Coronary artery (tissue), 2 donors: ENCODE data around the gene SERP2.

Source experiments
- DNase-seq: peaks from one replicate; pipeline ENCODE4 v3.0.0-alpha.2; 2017; ENCODE audit warnings: low spot score
- H3K27ac ChIP-seq, 2 donors: fragments of 200-600 bp; sonication (generic); one replicate each; pipeline ENCODE4 v1.5.1; 2016 to 2019
- H3K4me3 ChIP-seq: fragments of 200-600 bp; sonication (generic); 2 replicates; pipeline ENCODE4 v1.5.1; 2016; ENCODE audit warnings: mild to moderate bottlenecking, moderate library complexity
- CTCF ChIP-seq: fragments of 200-600 bp; sonication (generic); IDR thresholded peaks from one replicate; pipeline ENCODE4 v1.5.1; 2019; ENCODE audit warnings: antibody characterized with exemption

The SERP2 gene

GRCh38 chr13:44401577-44401976 lies 28.0 kb downstream of the SERP2 start:
- no peak for TF ChIP-seq CTCF
- H3K4me3 ChIP-seq = no peak overlapping the region
- H3K27ac ChIP-seq = no peak overlapping the region
- no peak for DNase-seq

DNA sequence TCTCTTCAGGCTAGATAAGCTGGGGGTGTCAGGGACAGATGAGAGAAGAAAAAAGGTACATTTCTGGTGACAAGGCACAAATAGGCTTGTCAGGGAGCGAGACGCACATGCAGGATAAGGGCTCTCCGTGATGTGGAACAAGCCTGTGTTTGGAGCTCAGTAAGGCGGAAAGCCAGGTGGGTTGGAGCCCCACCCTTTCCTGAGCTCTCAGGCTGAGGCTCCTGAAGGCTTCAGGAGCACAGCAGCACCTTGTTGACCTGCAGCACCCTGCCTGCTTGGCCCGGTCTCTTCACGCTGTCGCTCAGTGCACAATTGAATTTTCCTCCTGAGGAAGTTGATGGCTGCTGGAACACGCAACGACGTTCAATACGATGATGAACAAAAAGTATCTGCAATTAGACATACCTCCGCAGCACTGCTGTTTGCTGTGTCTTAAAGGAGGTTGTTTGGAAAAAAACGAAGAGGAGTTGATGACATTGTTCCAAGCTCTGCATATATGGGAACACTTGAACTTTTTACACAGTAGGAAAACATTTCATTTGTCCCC lies 29.3 kb downstream of the SERP2 start:
- DNase-seq = no peak
- no peak overlapping the region for H3K27ac ChIP-seq
- no peak for TF ChIP-seq CTCF
- no peak overlapping the region for H3K4me3 ChIP-seq

DNA sequence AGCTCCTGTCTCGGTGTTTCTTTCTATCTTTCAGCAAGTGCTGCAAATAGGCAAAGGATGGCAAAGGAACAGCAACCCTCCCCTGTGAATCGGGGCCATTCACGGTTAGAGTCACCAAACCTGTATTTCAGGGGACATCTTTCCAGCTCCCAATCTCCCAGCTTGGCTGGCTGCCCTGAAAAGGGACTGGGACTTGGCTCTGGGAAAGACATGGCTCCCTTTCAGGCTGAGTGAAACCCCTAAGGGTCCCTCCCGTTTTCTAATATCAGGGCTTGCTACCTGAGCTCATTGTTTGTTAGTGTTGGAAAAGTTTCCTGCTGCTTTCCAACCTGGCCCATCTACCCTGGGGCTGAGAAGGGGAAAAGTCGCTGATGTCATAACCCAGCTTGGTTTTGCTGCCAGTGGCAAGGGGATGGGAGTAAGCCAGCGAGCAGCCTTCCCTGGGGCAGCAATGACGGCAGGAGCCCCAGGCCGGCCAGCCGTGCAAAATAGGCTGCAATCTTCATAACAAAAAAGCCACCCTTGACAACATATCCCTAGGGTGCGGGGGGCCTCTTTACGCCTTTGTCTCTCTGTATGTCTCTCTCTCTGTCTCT lies 29.9 kb downstream of the SERP2 start:
- H3K4me3 ChIP-seq = no peak overlapping the region
- H3K27ac ChIP-seq = no peak overlapping the region
- no peak for DNase-seq
- TF ChIP-seq CTCF = no peak

- no peak overlapping the region for H3K4me3 ChIP-seq
- no peak overlapping the region for H3K27ac ChIP-seq
- no peak for TF ChIP-seq CTCF
- no peak for DNase-seq
Measured at GRCh38 chr13:44404261-44405132, 30.9 kb downstream of the SERP2 start.

DNA sequence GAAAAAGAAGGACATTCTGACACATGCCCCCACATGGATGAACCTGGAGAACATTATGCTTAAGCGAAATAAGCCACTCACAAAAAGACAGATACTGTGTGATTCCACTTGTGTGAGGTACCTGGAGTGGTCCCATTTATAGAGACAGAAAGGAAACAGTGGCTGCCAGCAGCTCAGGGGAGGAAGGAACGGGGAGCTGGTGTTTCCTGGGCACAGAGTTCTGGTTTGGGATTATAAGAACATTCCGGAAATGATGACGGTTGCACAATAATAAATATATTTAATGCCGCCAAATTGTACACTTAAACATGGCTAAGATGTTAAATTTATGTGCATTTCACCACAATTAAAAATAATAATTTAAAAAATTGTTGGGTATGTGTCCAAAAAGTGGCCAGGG lies 33.0 kb downstream of the SERP2 start:
- no peak for DNase-seq
- no peak for TF ChIP-seq CTCF
- Histone ChIP-seq H3K27ac (no peak overlapping the region), H3K4me3 (no peak overlapping the region)

DNA sequence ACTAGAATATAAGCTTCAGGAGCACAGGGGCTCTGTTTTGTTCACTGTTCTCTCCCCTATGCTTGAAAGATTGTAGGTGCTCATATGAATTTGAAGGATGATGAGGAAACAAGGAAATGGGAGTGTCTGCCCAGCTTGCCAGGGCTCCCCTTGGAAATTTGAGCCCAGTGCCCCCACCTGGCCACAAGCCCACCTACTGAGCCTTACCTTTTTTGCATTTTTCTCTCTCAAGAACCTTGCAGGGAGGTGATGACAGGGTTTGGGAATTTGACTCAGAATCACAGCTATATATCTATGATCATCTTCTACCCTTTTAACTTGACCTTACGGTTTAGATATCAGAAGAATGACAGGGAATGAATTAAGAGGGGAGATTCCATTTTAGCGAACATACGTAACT lies 33.8 kb downstream of the SERP2 start:
- TF ChIP-seq CTCF = no peak
- DNase-seq = no peak
- Histone ChIP-seq H3K27ac (no peak overlapping the region), H3K4me3 (no peak overlapping the region)
